PFSK-1 (cell line): ENCODE measurements around the gene DRD5. TPM values are rescaled to one million over a fixed set of nuclear protein-coding genes. Genes with fewer than 3 reads are reported as not detected.

ENCODE experiments used
- FOXP2 ChIP-seq: optimal IDR thresholded peaks from 2 replicates; pipeline ENCODE3; 2011; ENCODE audit warnings: borderline replicate concordance, control low read depth, inconsistent platforms; ENCODE audit not compliant: insufficient read depth; ENCODE audit errors: extremely low read length, extremely low read depth
- POLR2AphosphoS5 ChIP-seq: IDR thresholded peaks from 2 replicates; pipeline ENCODE4 v1.6.1; 2012; ENCODE audit warnings: low read depth, mild to moderate bottlenecking, control low read depth, low read length, moderate library complexity
- REST ChIP-seq, 2 experiments: IDR thresholded peaks; 2 replicates each; pipeline versions ENCODE4 v1.6.1 to v1.8.0; 2011 to 2012; ENCODE audit warnings: low read depth in 2 of 2, low read length in 2 of 2, control low read depth in 1 of 2, inconsistent platforms in 1 of 2, mild to moderate bottlenecking in 1 of 2, moderate library complexity in 1 of 2; ENCODE audit not compliant: insufficient read depth in 1 of 2
- SIN3A ChIP-seq: IDR thresholded peaks from 2 replicates; pipeline ENCODE4 v1.6.1; 2012; ENCODE audit warnings: mild to moderate bottlenecking, low read length, moderate library complexity, borderline replicate concordance; ENCODE audit not compliant: insufficient read depth
- TAF1 ChIP-seq: IDR thresholded peaks from 2 replicates; pipeline ENCODE4 v1.6.1; 2012; ENCODE audit warnings: low read length, control low read depth, borderline replicate concordance; ENCODE audit not compliant: insufficient read depth
- polyA plus RNA-seq: library from polyadenylated mRNA; unstranded; fragments of >200 nt; gene quantifications from one replicate; pipeline ENCODE4 v1.2.1, GENCODE V29; 2012; ENCODE audit warnings: low read depth, missing spikeins; ENCODE audit not compliant: insufficient read length

The DRD5 gene
- polyA plus RNA-seq = 0.39 TPM

GRCh38 chr4:9781343-9782135 lies at the start of gene DRD5:
TSS of gene DRD5 (plus strand) at chr4:9781634. CDS start at chr4:9782030, 396 bp downstream.
- no peak for TF ChIP-seq REST (IDR thresholded peaks at IDR 0.05; ENCODE audit: insufficient read depth in 1 of 2, low read depth in 2 of 2, low read length in 2 of 2)

GRCh38 chr4:9735515-9735914 lies 45.9 kb upstream of the DRD5 start:
- TF ChIP-seq REST (IDR thresholded peaks at IDR 0.05; ENCODE audit: insufficient read depth in 1 of 2, low read depth in 2 of 2, low read length in 2 of 2) (no peak), POLR2AphosphoS5 (no peak), FOXP2 (no peak), SIN3A (no peak), TAF1 (no peak)

GRCh38 chr4:9745782-9746181 lies 35.7 kb upstream of the DRD5 start:
- TF ChIP-seq REST (IDR thresholded peaks at IDR 0.05; ENCODE audit: insufficient read depth in 1 of 2, low read depth in 2 of 2, low read length in 2 of 2) (no peak), FOXP2 (no peak), TAF1 (no peak), SIN3A (no peak), POLR2AphosphoS5 (no peak)

- no peak for TF ChIP-seq POLR2AphosphoS5
- TF ChIP-seq FOXP2 = no peak
- TF ChIP-seq SIN3A = no peak
- TF ChIP-seq TAF1 = no peak
- no peak for TF ChIP-seq REST (IDR thresholded peaks at IDR 0.05; ENCODE audit: insufficient read depth in 1 of 2, low read depth in 2 of 2, low read length in 2 of 2)
Measured at GRCh38 chr4:9758641-9759317, 22.7 kb upstream of the DRD5 start.

GRCh38 chr4:9762823-9763475 lies 18.5 kb upstream of the DRD5 start:
- TF ChIP-seq FOXP2 (no peak), POLR2AphosphoS5 (no peak), TAF1 (no peak), SIN3A (no peak), REST (IDR thresholded peaks at IDR 0.05; ENCODE audit: insufficient read depth in 1 of 2, low read depth in 2 of 2, low read length in 2 of 2) (no peak)
